ENCODE data around the gene ARID4B.
A peak's percentile ranks its signal among the peaks of the same experiment; 100 is the strongest.

GRCh38 chr1:235160957-235161684 lies 166.9 kb downstream of the ARID4B start, which contains the start of gene RBM34:
- TF ChIP-seq CTCF (conservative IDR thresholded peaks at IDR 0.05 in 1 of 2, IDR thresholded peaks at IDR 0.05 in 1 of 2; ENCODE audit: low read depth in 1 of 2, low read length in 2 of 2) (peak in 1 of 2 donors; percentile 28), EZH2 (IDR thresholded peaks at IDR 0.05; ENCODE audit: low read length, missing control alignments) (no peak)
